ENCODE data around the gene RHOT2. TPM values are rescaled to one million over a fixed set of nuclear protein-coding genes. Genes with fewer than 3 reads are reported as not detected.

Gene RHOT2
- total and polyA plus RNA-seq, 2 of the 8 experiments (the other 6 are each of a cell fraction or from before 2014, with no cell fraction given), result 149 to 194 TPM

- TF ChIP-seq MAX (IDR thresholded peaks at IDR 0.05), result no peak
- no peak for TF ChIP-seq NANOG (IDR thresholded peaks at IDR 0.05; ENCODE audit: insufficient read depth, low read depth, low read length, poor library complexity, severe bottlenecking)
- no peak for TF ChIP-seq KDM4A (IDR thresholded peaks at IDR 0.05; ENCODE audit: low read depth, low read length, severe bottlenecking)
- no peak for TF ChIP-seq SUZ12 (IDR thresholded peaks at IDR 0.05; ENCODE audit: low read length)
- TF ChIP-seq, protein P1, sequence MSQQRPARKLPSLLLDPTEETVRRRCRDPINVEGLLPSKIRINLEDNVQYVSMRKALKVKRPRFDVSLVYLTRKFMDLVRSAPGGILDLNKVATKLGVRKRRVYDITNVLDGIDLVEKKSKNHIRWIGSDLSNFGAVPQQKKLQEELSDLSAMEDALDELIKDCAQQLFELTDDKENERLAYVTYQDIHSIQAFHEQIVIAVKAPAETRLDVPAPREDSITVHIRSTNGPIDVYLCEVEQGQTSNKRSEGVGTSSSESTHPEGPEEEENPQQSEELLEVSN (IDR thresholded peaks at IDR 0.05), result no peak
- TF ChIP-seq TEAD4 (IDR thresholded peaks at IDR 0.05; ENCODE audit: low read depth, low read length), result no peak
Observed at GRCh38 chr16:722835-723633, 55.1 kb downstream of the RHOT2 start (continued).

All from H1 (cell line).